GM23338 (cell line): ENCODE results near the gene DDX60. TPM values are rescaled to one million over a fixed set of nuclear protein-coding genes. Genes with fewer than 3 reads are reported as not detected.
A peak's percentile ranks its signal among the peaks of the same experiment; 100 is the strongest.

Experiments used
- ATAC-seq: fragments of 200-7000 bp; cut with Tn5 transposase; 3 replicates; pipeline ENCODE4 v1.9.1; 2020
- DNase-seq: peaks from one replicate; pipeline ENCODE4 v3.0.0-alpha.2; 2015; ENCODE audit warnings: low spot score
- H2AFZ ChIP-seq: fragments of 200-600 bp; sonication (generic); 2 replicates; pipeline ENCODE4 v1.8.0; 2016; ENCODE audit warnings: antibody characterized with exemption, mild to moderate bottlenecking, moderate library complexity
- H3F3A ChIP-seq: fragments of 200-600 bp; sonication (generic); replicated peaks from 2 replicates; pipeline ENCODE4 v1.8.0; 2017; ENCODE audit warnings: antibody characterized with exemption, mixed run types, low read depth
- H3K27ac ChIP-seq: fragments of 200-600 bp; sonication (generic); 2 replicates; pipeline ENCODE4 v1.6.1; 2016; ENCODE audit warnings: low read depth
- H3K27me3 ChIP-seq: fragments of 200-600 bp; sonication (generic); 2 replicates; pipeline ENCODE4 v1.8.0; 2016; ENCODE audit warnings: mild to moderate bottlenecking, mixed run types, moderate library complexity; ENCODE audit not compliant: insufficient read depth
- H3K36me3 ChIP-seq: fragments of 200-600 bp; sonication (generic); 2 replicates; pipeline ENCODE4 v1.8.0; 2016; ENCODE audit warnings: mild to moderate bottlenecking; ENCODE audit not compliant: insufficient read depth
- H3K4me1 ChIP-seq: fragments of 200-600 bp; sonication (generic); 2 replicates; pipeline ENCODE4 v1.8.0; 2016; ENCODE audit warnings: mild to moderate bottlenecking, moderate library complexity; ENCODE audit not compliant: insufficient read depth
- H3K4me2 ChIP-seq: fragments of 200-600 bp; sonication (generic); 2 replicates; pipeline ENCODE4 v1.7.1; 2017; ENCODE audit warnings: mixed run types
- H3K4me3 ChIP-seq: fragments of 200-600 bp; sonication (generic); 2 replicates; pipeline ENCODE4 v1.6.1; 2016; ENCODE audit warnings: mixed run types
- H3K79me2 ChIP-seq: fragments of 200-600 bp; sonication (generic); replicated peaks from 2 replicates; pipeline ENCODE4 v1.8.0; 2017; ENCODE audit warnings: mild to moderate bottlenecking; ENCODE audit not compliant: insufficient read depth
- H3K9me2 ChIP-seq: fragments of 200-600 bp; sonication (generic); 2 replicates; pipeline ENCODE4 v1.8.0; 2017; ENCODE audit not compliant: insufficient read depth
- H4K20me1 ChIP-seq: fragments of 200-600 bp; sonication (generic); replicated peaks from 2 replicates; pipeline ENCODE4 v1.8.0; 2017; ENCODE audit warnings: mild to moderate bottlenecking; ENCODE audit not compliant: insufficient read depth
- H3K27ac Mint-ChIP-seq: 2 replicates; pipeline ENCODE4 v1.8.0; 2020; ENCODE audit warnings: inconsistent platforms, mild to moderate bottlenecking, moderate library complexity, mixed read lengths
- H3K27me3 Mint-ChIP-seq: 3 replicates; pipeline ENCODE4 v1.8.0; 2022; ENCODE audit warnings: low read depth, mild to moderate bottlenecking, moderate library complexity, mixed read lengths, inconsistent platforms; ENCODE audit not compliant: insufficient read depth, poor library complexity
- H3K36me3 Mint-ChIP-seq: 3 replicates; pipeline ENCODE4 v1.8.0; 2021; ENCODE audit warnings: low read depth, mild to moderate bottlenecking, inconsistent platforms, moderate library complexity, mixed read lengths
- H3K4me1 Mint-ChIP-seq: 3 replicates; pipeline ENCODE4 v1.8.0; 2020; ENCODE audit warnings: mild to moderate bottlenecking, inconsistent platforms, mixed read lengths
- H3K4me3 Mint-ChIP-seq: 3 replicates; pipeline ENCODE4 v1.8.0; 2021; ENCODE audit warnings: moderate library complexity, mild to moderate bottlenecking, inconsistent platforms, mixed read lengths
- H3K9me3 Mint-ChIP-seq: 3 replicates; pipeline ENCODE4 v1.8.0; 2020; ENCODE audit warnings: moderate library complexity, mild to moderate bottlenecking, inconsistent platforms, mixed read lengths
- polyA plus RNA-seq: library from polyadenylated mRNA; unstranded; fragments of >200 nt; fragmentation: Nextera tagmentation; extraction: Ambion mirVana; gene quantifications from 2 replicates; pipeline ENCODE4 v1.2.1, GENCODE V29; 2016
- total RNA-seq: library from RNA; depleted of rRNA; stranded (reverse); fragments of >200 nt; shearing (Covaris generic); gene quantifications from 2 replicates; pipeline ENCODE4 v1.2.3, GENCODE V29; 2014
- TF ChIP-seq, protein P1 (sequence below): IDR thresholded peaks from 2 replicates; pipeline ENCODE4 v1.6.1; 2016; ENCODE audit warnings: antibody characterized with exemption
- TF ChIP-seq, protein P2 (sequence below), 2 experiments: fragments of 200-600 bp in 1 of 2; sonication (generic) in 1 of 2; conservative IDR thresholded peaks; 2 replicates each; pipeline versions ENCODE4 v1.5.1 to v1.6.1; 2016 to 2017; ENCODE audit warnings: antibody characterized with exemption in 2 of 2, low read depth in 2 of 2, mild to moderate bottlenecking in 2 of 2, moderate library complexity in 1 of 2
- TF ChIP-seq, protein P3 (sequence below): fragments of 250-450 bp; sonication (Bioruptor Pico); IDR thresholded peaks from 2 replicates; pipeline ENCODE4 v1.5.0; 2020; ENCODE audit warnings: mild to moderate bottlenecking, moderate library complexity

Gene DDX60
- total and polyA plus RNA-seq, 2 experiments from 2014 or later: 1.0 to 1.4 TPM

DNA sequence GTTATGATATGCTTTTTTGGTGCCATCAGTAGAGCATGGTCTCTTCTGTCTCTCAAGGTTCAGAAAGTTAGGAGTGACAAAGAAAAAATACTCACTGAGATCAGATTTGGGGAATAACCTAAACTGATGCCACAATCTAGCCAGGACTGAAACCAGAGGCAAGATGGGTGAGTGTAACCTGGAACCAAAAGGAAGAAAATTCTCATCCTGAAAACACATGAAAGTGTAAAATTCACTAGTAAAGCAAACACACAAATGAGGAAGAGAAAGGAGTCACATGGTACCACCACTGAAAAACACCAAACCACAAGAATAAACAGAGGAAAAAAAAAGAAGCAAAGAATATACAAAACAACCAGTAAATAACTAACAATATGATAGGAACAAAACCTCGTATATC, 129.8 kb downstream of the DDX60 start (continued):
- TF ChIP-seq, protein P1, sequence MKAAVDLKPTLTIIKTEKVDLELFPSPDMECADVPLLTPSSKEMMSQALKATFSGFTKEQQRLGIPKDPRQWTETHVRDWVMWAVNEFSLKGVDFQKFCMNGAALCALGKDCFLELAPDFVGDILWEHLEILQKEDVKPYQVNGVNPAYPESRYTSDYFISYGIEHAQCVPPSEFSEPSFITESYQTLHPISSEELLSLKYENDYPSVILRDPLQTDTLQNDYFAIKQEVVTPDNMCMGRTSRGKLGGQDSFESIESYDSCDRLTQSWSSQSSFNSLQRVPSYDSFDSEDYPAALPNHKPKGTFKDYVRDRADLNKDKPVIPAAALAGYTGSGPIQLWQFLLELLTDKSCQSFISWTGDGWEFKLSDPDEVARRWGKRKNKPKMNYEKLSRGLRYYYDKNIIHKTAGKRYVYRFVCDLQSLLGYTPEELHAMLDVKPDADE: no peak
- TF ChIP-seq, protein P2, sequence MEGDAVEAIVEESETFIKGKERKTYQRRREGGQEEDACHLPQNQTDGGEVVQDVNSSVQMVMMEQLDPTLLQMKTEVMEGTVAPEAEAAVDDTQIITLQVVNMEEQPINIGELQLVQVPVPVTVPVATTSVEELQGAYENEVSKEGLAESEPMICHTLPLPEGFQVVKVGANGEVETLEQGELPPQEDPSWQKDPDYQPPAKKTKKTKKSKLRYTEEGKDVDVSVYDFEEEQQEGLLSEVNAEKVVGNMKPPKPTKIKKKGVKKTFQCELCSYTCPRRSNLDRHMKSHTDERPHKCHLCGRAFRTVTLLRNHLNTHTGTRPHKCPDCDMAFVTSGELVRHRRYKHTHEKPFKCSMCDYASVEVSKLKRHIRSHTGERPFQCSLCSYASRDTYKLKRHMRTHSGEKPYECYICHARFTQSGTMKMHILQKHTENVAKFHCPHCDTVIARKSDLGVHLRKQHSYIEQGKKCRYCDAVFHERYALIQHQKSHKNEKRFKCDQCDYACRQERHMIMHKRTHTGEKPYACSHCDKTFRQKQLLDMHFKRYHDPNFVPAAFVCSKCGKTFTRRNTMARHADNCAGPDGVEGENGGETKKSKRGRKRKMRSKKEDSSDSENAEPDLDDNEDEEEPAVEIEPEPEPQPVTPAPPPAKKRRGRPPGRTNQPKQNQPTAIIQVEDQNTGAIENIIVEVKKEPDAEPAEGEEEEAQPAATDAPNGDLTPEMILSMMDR (conservative IDR thresholded peaks at IDR 0.05; ENCODE audit: low read depth in 2 of 2): no peak

DNA sequence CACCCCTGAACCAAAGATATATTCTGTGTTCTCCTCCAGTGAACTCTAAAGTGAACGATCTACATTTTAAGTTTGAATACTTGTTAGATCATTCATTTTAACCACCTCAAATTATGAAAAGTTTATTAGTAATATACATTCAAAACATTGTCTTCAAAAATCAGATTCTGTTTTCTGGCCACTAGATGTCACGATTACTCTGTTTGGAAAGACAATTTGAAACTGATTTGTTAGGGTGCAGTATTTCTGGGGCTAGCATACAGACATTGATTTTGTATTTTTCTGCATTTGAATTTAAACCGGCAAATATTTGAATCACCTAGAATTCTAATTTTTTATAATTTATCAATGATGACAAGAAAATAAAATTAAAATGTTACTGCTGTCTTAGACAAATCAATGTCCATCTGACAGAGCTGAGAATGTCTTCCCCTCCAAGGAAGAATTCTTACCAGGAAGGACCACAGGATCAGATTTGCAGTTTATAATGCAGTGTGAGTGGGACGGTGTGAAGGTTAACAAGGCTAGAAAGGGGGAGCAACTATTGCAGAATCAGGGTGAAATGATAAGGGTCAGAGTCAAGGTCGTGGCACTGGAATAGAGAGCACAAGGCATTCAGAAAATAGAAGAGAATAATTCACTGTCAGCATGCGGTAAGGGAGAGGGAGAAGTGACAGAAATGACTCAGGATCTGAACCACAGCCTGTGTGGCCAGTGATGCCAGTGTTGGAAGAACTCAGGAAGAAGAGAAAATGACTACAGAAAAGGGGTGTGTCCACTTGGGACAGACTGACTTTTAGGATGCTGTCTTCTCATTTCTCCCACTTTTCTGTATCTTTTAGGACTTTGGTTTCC, 134.6 kb downstream of the DDX60 start:
- Histone ChIP-seq H3K27me3 (no peaks in the 10 kb centered on the region), H3K9me2 (no peaks in the 10 kb centered on the region), H3F3A (no peaks in the 10 kb centered on the region), H3K4me1 (no peaks in the 10 kb centered on the region), H3K27ac (no peak overlapping the region), H3K4me2 (no peak overlapping the region), H3K36me3 (no peaks in the 10 kb centered on the region), H4K20me1 (no peaks in the 10 kb centered on the region), H3K79me2 (no peaks in the 10 kb centered on the region), H3K4me3 (no peak overlapping the region), H2AFZ (no peak overlapping the region)
- Mint-ChIP-seq H3K4me1 (no peaks in the 10 kb centered on the region), H3K36me3 (no peaks in the 10 kb centered on the region), H3K27me3 (no peaks in the 10 kb centered on the region), H3K27ac (no peak overlapping the region), H3K4me3 (no peak overlapping the region), H3K9me3 (no peaks in the 10 kb centered on the region)
- DNase-seq: peak; percentile 49
- TF ChIP-seq, protein P2 (conservative IDR thresholded peaks at IDR 0.05; ENCODE audit: low read depth in 2 of 2): peak; percentile 67 to 81
- TF ChIP-seq, protein P3, sequence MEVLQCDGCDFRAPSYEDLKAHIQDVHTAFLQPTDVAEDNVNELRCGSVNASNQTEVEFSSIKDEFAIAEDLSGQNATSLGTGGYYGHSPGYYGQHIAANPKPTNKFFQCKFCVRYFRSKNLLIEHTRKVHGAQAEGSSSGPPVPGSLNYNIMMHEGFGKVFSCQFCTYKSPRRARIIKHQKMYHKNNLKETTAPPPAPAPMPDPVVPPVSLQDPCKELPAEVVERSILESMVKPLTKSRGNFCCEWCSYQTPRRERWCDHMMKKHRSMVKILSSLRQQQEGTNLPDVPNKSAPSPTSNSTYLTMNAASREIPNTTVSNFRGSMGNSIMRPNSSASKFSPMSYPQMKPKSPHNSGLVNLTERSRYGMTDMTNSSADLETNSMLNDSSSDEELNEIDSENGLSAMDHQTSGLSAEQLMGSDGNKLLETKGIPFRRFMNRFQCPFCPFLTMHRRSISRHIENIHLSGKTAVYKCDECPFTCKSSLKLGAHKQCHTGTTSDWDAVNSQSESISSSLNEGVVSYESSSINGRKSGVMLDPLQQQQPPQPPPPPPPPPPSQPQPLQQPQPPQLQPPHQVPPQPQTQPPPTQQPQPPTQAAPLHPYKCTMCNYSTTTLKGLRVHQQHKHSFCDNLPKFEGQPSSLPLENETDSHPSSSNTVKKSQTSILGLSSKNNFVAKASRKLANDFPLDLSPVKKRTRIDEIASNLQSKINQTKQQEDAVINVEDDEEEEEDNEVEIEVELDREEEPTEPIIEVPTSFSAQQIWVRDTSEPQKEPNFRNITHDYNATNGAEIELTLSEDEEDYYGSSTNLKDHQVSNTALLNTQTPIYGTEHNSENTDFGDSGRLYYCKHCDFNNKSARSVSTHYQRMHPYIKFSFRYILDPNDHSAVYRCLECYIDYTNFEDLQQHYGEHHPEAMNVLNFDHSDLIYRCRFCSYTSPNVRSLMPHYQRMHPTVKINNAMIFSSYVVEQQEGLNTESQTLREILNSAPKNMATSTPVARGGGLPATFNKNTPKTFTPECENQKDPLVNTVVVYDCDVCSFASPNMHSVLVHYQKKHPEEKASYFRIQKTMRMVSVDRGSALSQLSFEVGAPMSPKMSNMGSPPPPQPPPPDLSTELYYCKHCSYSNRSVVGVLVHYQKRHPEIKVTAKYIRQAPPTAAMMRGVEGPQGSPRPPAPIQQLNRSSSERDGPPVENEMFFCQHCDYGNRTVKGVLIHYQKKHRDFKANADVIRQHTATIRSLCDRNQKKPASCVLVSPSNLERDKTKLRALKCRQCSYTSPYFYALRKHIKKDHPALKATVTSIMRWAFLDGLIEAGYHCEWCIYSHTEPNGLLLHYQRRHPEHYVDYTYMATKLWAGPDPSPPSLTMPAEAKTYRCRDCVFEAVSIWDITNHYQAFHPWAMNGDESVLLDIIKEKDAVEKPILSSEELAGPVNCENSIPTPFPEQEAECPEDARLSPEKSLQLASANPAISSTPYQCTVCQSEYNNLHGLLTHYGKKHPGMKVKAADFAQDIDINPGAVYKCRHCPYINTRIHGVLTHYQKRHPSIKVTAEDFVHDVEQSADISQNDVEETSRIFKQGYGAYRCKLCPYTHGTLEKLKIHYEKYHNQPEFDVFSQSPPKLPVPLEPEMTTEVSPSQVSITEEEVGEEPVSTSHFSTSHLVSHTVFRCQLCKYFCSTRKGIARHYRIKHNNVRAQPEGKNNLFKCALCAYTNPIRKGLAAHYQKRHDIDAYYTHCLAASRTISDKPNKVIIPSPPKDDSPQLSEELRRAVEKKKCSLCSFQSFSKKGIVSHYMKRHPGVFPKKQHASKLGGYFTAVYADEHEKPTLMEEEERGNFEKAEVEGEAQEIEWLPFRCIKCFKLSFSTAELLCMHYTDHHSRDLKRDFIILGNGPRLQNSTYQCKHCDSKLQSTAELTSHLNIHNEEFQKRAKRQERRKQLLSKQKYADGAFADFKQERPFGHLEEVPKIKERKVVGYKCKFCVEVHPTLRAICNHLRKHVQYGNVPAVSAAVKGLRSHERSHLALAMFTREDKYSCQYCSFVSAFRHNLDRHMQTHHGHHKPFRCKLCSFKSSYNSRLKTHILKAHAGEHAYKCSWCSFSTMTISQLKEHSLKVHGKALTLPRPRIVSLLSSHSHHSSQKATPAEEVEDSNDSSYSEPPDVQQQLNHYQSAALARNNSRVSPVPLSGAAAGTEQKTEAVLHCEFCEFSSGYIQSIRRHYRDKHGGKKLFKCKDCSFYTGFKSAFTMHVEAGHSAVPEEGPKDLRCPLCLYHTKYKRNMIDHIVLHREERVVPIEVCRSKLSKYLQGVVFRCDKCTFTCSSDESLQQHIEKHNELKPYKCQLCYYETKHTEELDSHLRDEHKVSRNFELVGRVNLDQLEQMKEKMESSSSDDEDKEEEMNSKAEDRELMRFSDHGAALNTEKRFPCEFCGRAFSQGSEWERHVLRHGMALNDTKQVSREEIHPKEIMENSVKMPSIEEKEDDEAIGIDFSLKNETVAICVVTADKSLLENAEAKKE (CRISPR knock-in tag): no peak
- no peak for ATAC-seq
